NB4 (cell line): ENCODE results near the gene WDR81.
"Not testable (repeated sequence)": the region's sequence is repeated elsewhere in the genome, so short reads cannot be mapped to it uniquely, and the experiment has no call there.

Experiments
- CTCF ChIP-seq: IDR thresholded peaks from one replicate; pipeline ENCODE4 v1.5.1; 2012; ENCODE audit warnings: low read depth, low read length
- MAX ChIP-seq: IDR thresholded peaks from 2 replicates; pipeline ENCODE4 v1.6.1; 2011; ENCODE audit warnings: low read depth, low read length
- MYC ChIP-seq: IDR thresholded peaks from 2 replicates; pipeline ENCODE4 v1.6.1; 2011; ENCODE audit warnings: low read depth, low read length
- POLR2A ChIP-seq: IDR thresholded peaks from 2 replicates; pipeline ENCODE4 v1.6.1; 2011; ENCODE audit warnings: mild to moderate bottlenecking; ENCODE audit not compliant: insufficient read length; ENCODE audit errors: extremely low read depth

GRCh38 chr17:1722022-1722421, 2.5 kb upstream of the WDR81 start:
- not testable (repeated sequence) for TF ChIP-seq CTCF, MAX, POLR2A, MYC
